GM12801 (cell line): ENCODE results near the gene NCK1.

Experiments used
- TF ChIP-seq, protein P1 (sequence below): IDR thresholded peaks from one replicate; pipeline ENCODE4 v1.5.1; 2011; ENCODE audit warnings: control low read depth; ENCODE audit not compliant: insufficient read length; ENCODE audit errors: extremely low read depth

NCK1 gene

GRCh38 chr3:136957751-136958288 lies 95.8 kb downstream of the NCK1 start, which contains the start of gene IL20RB:
IL20RB (plus strand) TSS chr3:136957983; CDS start chr3:136958114, 131 bp downstream.
- TF ChIP-seq, protein P1, sequence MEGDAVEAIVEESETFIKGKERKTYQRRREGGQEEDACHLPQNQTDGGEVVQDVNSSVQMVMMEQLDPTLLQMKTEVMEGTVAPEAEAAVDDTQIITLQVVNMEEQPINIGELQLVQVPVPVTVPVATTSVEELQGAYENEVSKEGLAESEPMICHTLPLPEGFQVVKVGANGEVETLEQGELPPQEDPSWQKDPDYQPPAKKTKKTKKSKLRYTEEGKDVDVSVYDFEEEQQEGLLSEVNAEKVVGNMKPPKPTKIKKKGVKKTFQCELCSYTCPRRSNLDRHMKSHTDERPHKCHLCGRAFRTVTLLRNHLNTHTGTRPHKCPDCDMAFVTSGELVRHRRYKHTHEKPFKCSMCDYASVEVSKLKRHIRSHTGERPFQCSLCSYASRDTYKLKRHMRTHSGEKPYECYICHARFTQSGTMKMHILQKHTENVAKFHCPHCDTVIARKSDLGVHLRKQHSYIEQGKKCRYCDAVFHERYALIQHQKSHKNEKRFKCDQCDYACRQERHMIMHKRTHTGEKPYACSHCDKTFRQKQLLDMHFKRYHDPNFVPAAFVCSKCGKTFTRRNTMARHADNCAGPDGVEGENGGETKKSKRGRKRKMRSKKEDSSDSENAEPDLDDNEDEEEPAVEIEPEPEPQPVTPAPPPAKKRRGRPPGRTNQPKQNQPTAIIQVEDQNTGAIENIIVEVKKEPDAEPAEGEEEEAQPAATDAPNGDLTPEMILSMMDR: no peak

GRCh38 chr3:136958939-136959338 lies 96.9 kb downstream of the NCK1 start:
- TF ChIP-seq, protein P1: no peak

- TF ChIP-seq, protein P1: no peak
These were observed 97.6 kb downstream of the NCK1 start for GRCh38 chr3:136959599-136959998.

DNA sequence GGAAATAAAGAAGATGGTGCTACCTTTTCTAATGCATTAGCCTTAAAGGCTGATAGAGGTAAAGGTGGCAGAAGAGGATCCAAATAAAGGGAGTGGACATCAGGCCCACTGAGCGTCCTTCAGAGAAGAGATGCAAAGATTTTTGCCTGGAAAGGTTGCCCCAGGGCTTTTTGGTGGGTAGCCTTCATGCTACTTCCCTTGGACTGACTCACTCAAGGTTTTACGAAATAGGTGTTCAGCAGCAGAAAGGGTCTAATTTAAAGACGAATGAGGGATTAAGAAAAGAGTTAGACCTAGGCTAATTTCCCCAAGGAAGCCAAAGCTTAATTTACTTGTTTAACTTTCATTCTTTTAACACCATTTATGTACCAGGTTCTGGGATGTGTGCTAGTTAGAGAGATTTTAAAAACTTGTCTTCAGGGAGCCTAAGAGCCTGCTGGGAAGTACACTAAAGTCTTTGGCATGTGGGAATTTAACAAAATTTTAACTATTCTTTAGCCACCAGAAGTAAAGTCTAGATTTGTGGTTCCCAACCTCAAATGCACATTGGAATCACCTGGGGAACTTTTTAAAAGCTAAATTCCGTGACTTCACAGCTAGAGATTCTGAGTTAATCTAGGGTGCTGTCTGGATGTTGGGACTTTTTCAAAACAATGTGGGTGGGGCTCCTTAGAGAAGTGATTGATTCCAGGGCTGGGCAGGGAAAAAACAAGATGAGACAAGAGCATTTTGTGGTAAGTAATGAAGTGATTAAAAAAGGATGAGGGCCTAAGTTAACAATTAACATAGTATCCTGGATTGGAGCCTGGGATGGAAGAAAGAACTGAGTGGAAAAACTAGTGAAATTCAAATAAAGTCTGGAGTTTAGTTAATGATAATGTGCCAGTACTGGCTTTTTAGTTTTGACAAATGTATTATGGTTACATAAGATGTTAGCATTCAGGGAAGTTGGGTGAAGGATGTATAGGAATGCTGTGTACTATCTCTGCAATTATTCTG lies 99.1 kb downstream of the NCK1 start:
- TF ChIP-seq, protein P1: no peak

GRCh38 chr3:136962927-136963326 lies 100.9 kb downstream of the NCK1 start:
- TF ChIP-seq, protein P1: no peak

DNA sequence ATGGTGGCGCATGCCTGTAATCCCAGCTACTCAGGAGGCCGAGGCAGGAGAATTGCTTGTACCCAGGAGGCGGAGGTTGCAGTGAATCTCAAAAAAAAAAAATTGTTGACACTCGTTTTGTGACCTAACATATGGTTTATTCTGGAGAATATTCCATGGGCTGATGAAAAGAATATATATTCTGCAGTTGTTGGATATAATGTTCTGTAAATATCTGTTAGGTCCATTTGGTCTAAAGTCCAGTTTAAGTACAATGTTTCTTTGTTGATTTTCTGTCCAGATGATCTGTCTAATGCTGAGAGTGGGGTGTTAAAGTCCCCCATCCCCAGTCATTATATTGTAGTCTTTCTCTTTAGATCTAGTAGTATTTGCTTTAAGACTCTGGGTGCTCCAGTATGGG lies 111.3 kb downstream of the NCK1 start:
- TF ChIP-seq, protein P1: no peak

DNA sequence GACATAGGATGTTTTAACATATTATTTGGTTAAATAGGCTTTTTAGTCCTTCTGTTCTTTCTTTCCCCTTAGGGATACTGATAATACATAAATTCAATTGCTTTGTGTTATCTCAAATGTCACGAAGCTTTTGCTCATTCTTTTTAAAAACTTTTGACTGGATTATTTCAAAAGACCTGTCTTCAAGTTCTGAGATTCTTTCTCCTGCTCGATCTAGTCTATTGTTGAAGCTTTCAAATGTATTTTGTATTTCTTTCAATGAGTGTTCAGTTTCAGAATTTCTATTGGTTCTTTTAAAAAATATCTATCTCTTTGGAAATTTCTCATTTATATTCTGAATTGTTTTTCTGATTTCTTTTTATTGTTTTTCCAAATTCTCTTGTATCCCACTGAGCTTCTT lies 112.7 kb downstream of the NCK1 start:
- TF ChIP-seq, protein P1: no peak
